ENCODE data around the gene GLB1L2.

GRCh38 chr11:134282121-134283045 lies 49.4 kb upstream of the GLB1L2 start:
- TF ChIP-seq TAF1 (IDR thresholded peaks at IDR 0.05; ENCODE audit: borderline replicate concordance, insufficient read depth, low read length) (no peak), REST (IDR thresholded peaks at IDR 0.05; ENCODE audit: insufficient read depth in 1 of 2, low read depth in 2 of 2, low read length in 2 of 2) (no peak)

All from PFSK-1 (cell line).